Neural cell (in vitro differentiated cells): ENCODE data around the gene C11orf65. TPM values are rescaled to one million over a fixed set of nuclear protein-coding genes. Genes with fewer than 3 reads are reported as not detected.

Source experiments
- H2AFZ ChIP-seq: fragments of 200-600, 300-800 bp; sonication (generic), shearing (Covaris generic); 2 replicates; pipeline ENCODE4 v1.6.0; 2014; ENCODE audit warnings: low read depth, mild to moderate bottlenecking, antibody characterized with exemption, low read length, moderate library complexity
- H3F3A ChIP-seq: fragments of 200-600 bp; shearing (Covaris generic); 2 replicates; pipeline ENCODE4 v1.6.1; 2016; ENCODE audit warnings: mild to moderate bottlenecking, moderate library complexity, mixed read lengths, antibody characterized with exemption, low read length; ENCODE audit not compliant: insufficient read depth, poor library complexity, severe bottlenecking
- H3K27ac ChIP-seq: fragments of 200-600, 300-800 bp; sonication (generic), shearing (Covaris generic); 2 replicates; pipeline ENCODE4 v1.5.1; 2014; ENCODE audit warnings: mild to moderate bottlenecking, low read length, moderate library complexity
- H3K27me3 ChIP-seq: fragments of 300-800, 200-600 bp; sonication (generic), shearing (Covaris generic); 2 replicates; pipeline ENCODE4 v1.6.0; 2014; ENCODE audit warnings: mild to moderate bottlenecking, low read depth, low read length, moderate library complexity; ENCODE audit not compliant: insufficient read depth
- H3K36me3 ChIP-seq: fragments of 300-800, 200-600 bp; sonication (generic), shearing (Covaris generic); 2 replicates; pipeline ENCODE4 v1.5.1; 2014; ENCODE audit warnings: mild to moderate bottlenecking, antibody characterized with exemption, low read length, moderate library complexity; ENCODE audit not compliant: insufficient read depth
- H3K4me2 ChIP-seq: fragments of 300-800, 200-600 bp; sonication (generic), shearing (Covaris generic); 2 replicates; pipeline ENCODE4 v1.6.0; 2014; ENCODE audit warnings: mild to moderate bottlenecking, low read length
- H3K4me3 ChIP-seq: fragments of 300-800, 200-600 bp; sonication (generic), shearing (Covaris generic); 2 replicates; pipeline ENCODE4 v1.5.1; 2014; ENCODE audit warnings: mild to moderate bottlenecking, low read length, moderate library complexity
- H3K79me2 ChIP-seq: fragments of 200-600 bp; shearing (Covaris generic); replicated peaks from 2 replicates; pipeline ENCODE4 v1.6.0; 2014; ENCODE audit warnings: mild to moderate bottlenecking, low read length, moderate library complexity; ENCODE audit not compliant: insufficient read depth
- H3K9ac ChIP-seq: fragments of 300-800, 200-600 bp; sonication (generic), shearing (Covaris generic); 2 replicates; pipeline ENCODE4 v1.6.1; 2016; ENCODE audit warnings: mild to moderate bottlenecking, low read length, mixed read lengths
- H3K9me2 ChIP-seq: fragments of 200-600 bp; shearing (Covaris generic); 2 replicates; pipeline ENCODE4 v1.6.1; 2016; ENCODE audit warnings: mild to moderate bottlenecking, low read length, mixed read lengths; ENCODE audit not compliant: insufficient read depth
- H3K9me3 ChIP-seq: fragments of 200-600, 300-800 bp; sonication (generic), shearing (Covaris generic); 2 replicates; pipeline ENCODE4 v1.6.1; 2016; ENCODE audit warnings: mild to moderate bottlenecking, mixed run types, low read length, moderate library complexity, mixed read lengths
- H4K20me1 ChIP-seq: fragments of 200-600 bp; shearing (Covaris generic); 2 replicates; pipeline ENCODE4 v1.6.1; 2016; ENCODE audit warnings: mild to moderate bottlenecking, mixed run types; ENCODE audit not compliant: insufficient read depth
- CTCF ChIP-seq: fragments of 450-650 bp; IDR thresholded peaks from 2 replicates; pipeline ENCODE4 v1.5.1; 2014; ENCODE audit warnings: antibody characterized with exemption, mild to moderate bottlenecking, moderate library complexity; ENCODE audit not compliant: poor library complexity, severe bottlenecking
- EP300 ChIP-seq: fragments of 450-650 bp; conservative IDR thresholded peaks from 2 replicates; pipeline ENCODE4 v1.6.1; 2014; ENCODE audit warnings: antibody characterized with exemption, mild to moderate bottlenecking, moderate library complexity; ENCODE audit not compliant: poor library complexity, severe bottlenecking
- EZH2 ChIP-seq: fragments of 200-600, 300-800 bp; shearing (Covaris generic), sonication (generic); IDR thresholded peaks from 2 replicates; pipeline ENCODE4 v1.6.1; 2014; ENCODE audit warnings: antibody characterized with exemption, low read length, borderline replicate concordance, mild to moderate bottlenecking; ENCODE audit not compliant: insufficient read depth, poor library complexity, severe bottlenecking
- MXI1 ChIP-seq: fragments of 450-650 bp; conservative IDR thresholded peaks from 2 replicates; pipeline ENCODE4 v1.6.1; 2014; ENCODE audit warnings: antibody characterized with exemption, mild to moderate bottlenecking; ENCODE audit not compliant: poor library complexity, severe bottlenecking
- POLR2AphosphoS5 ChIP-seq: IDR thresholded peaks from 2 replicates; pipeline ENCODE4 v1.6.1; 2012
- RAD21 ChIP-seq: fragments of 450-650 bp; conservative IDR thresholded peaks from 2 replicates; pipeline ENCODE4 v1.6.1; 2014; ENCODE audit warnings: antibody characterized with exemption, mild to moderate bottlenecking, moderate library complexity
- REST ChIP-seq: IDR thresholded peaks from 2 replicates; pipeline ENCODE4 v1.6.1; 2012; ENCODE audit warnings: borderline replicate concordance
- SMC3 ChIP-seq: fragments of 450-650 bp; conservative IDR thresholded peaks from 2 replicates; pipeline ENCODE4 v1.6.1; 2014; ENCODE audit warnings: antibody characterized with exemption, mild to moderate bottlenecking, moderate library complexity; ENCODE audit not compliant: poor library complexity
- TAF1 ChIP-seq: IDR thresholded peaks from 2 replicates; pipeline ENCODE4 v1.6.1; 2012; ENCODE audit warnings: low read depth
- polyA plus RNA-seq: library from polyadenylated mRNA; depleted of rRNA; stranded (reverse); fragments of >200 nt; gene quantifications from 2 replicates; pipeline ENCODE4 v1.2.3, GENCODE V29; 2014

C11orf65 gene
- polyA plus RNA-seq, 1 donor from 2014 or later: 1.1 TPM

GRCh38 chr11:108368134-108368533 lies 99.2 kb downstream of the C11orf65 start:
- TF ChIP-seq REST (no peak), POLR2AphosphoS5 (no peak), MXI1 (no peak), TAF1 (no peak), SMC3 (no peak), CTCF (no peak), EZH2 (no peak), EP300 (no peak), RAD21 (no peak)
- Histone ChIP-seq H4K20me1 (no peaks in the 10 kb centered on the region), H3K79me2 (no peaks in the 10 kb centered on the region), H3K27ac (no peak overlapping the region), H2AFZ (no peak overlapping the region), H3K9me2 (no peaks in the 10 kb centered on the region), H3K36me3 (no peaks in the 10 kb centered on the region), H3K9me3 (no peaks in the 10 kb centered on the region), H3K27me3 (no peaks in the 10 kb centered on the region), H3K4me2 (no peak overlapping the region), H3K9ac (no peak overlapping the region), H3F3A (no peaks in the 10 kb centered on the region), H3K4me3 (no peak overlapping the region)

- H3K4me2 ChIP-seq: no peak overlapping the region
- H4K20me1 ChIP-seq: no peaks in the 10 kb centered on the region
- no peaks in the 10 kb centered on the region for H3K27me3 ChIP-seq
- no peaks in the 10 kb centered on the region for H3K36me3 ChIP-seq
- no peak overlapping the region for H3K9ac ChIP-seq
- H3K9me2 ChIP-seq: no peaks in the 10 kb centered on the region
- TF ChIP-seq RAD21: no peak
- TF ChIP-seq POLR2AphosphoS5: no peak
- no peak for TF ChIP-seq SMC3
- no peak for TF ChIP-seq EP300
- TF ChIP-seq EZH2: no peak
- no peak for TF ChIP-seq MXI1
- no peak for TF ChIP-seq TAF1
- no peak for TF ChIP-seq CTCF
- no peak for TF ChIP-seq REST
- no peaks in the 10 kb centered on the region for H3K9me3 ChIP-seq
- H2AFZ ChIP-seq: no peak overlapping the region
- no peak overlapping the region for H3K27ac ChIP-seq
- H3K79me2 ChIP-seq: no peaks in the 10 kb centered on the region
- H3F3A ChIP-seq: no peaks in the 10 kb centered on the region
- no peak overlapping the region for H3K4me3 ChIP-seq
Measured at GRCh38 chr11:108364159-108364558, 103.2 kb downstream of the C11orf65 start.
